Measurements from ENCODE around the gene TREML1.

DNA sequence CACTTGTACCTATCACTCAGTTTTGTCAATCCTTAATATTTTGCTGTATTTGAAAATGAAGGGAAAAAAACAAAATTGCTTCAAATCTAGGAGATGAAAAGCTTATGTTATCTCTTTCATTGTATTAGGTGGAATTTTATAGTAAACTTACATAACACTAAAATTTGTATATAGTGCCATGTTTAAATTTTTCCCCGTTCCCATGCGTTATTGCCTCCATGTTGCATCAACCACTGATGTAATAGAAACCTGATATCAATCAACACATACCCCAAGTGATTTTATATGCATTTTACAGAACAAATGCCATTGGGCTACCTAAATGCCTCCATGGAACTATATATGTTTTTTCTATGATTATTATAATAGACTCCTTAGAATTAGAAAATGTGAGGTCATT, 23.5 kb upstream of the TREML1 start:
- TF ChIP-seq, protein P1, sequence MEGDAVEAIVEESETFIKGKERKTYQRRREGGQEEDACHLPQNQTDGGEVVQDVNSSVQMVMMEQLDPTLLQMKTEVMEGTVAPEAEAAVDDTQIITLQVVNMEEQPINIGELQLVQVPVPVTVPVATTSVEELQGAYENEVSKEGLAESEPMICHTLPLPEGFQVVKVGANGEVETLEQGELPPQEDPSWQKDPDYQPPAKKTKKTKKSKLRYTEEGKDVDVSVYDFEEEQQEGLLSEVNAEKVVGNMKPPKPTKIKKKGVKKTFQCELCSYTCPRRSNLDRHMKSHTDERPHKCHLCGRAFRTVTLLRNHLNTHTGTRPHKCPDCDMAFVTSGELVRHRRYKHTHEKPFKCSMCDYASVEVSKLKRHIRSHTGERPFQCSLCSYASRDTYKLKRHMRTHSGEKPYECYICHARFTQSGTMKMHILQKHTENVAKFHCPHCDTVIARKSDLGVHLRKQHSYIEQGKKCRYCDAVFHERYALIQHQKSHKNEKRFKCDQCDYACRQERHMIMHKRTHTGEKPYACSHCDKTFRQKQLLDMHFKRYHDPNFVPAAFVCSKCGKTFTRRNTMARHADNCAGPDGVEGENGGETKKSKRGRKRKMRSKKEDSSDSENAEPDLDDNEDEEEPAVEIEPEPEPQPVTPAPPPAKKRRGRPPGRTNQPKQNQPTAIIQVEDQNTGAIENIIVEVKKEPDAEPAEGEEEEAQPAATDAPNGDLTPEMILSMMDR (conservative IDR thresholded peaks at IDR 0.05; ENCODE audit: low read depth in 2 of 2), result no peak
- no peak for TF ChIP-seq EZH2 (IDR thresholded peaks at IDR 0.05; ENCODE audit: low read depth, unreplicated experiment)
- TF ChIP-seq POLR2AphosphoS5 (IDR thresholded peaks at IDR 0.05; ENCODE audit: low read depth), result no peak

Data from GM23338 (cell line).